Lower leg skin (tissue), 4 donors: Measurements from ENCODE around the gene E2F7. TPM values are rescaled to one million over a fixed set of nuclear protein-coding genes. Genes with fewer than 3 reads are reported as not detected.

ENCODE experiments used
- DNase-seq, 2 donors: peaks; one replicate each; pipeline ENCODE4 v3.0.0-alpha.2; 2019; ENCODE audit warnings: low spot score in 2 of 2
- H3K4me3 ChIP-seq: fragments of 200-600 bp; sonication (generic); 2 replicates; pipeline ENCODE4 v1.5.1; 2017; ENCODE audit warnings: mild to moderate bottlenecking, low read depth; ENCODE audit not compliant: poor library complexity, severe bottlenecking
- POLR2A ChIP-seq, 2 donors: fragments of 450-650 bp; IDR thresholded peaks; one replicate each; pipeline ENCODE4 v1.6.1; 2016 to 2017; ENCODE audit warnings: antibody characterized with exemption in 2 of 2, mild to moderate bottlenecking in 1 of 2, moderate library complexity in 1 of 2
- WGBS, 2 donors: methylation state at CpG; one replicate each; pipeline ENCODE4 v1.1.5; 2018; 5-methylcytosine and 5-hydroxymethylcytosine counted together
- intact Hi-C: fragments of 100-400 bp; cut with DNase I; formaldehyde crosslinking; loops from one replicate; pipeline ENCODE4 v1.15.0; 2023; ENCODE audit warnings: low total_unique reads
- total RNA-seq, 4 donors: library from RNA; depleted of rRNA; stranded (reverse); fragments of >200 nt; gene quantifications; one replicate each; pipeline ENCODE4 v1.1.0, GENCODE V29; 2016
- TF ChIP-seq, protein P1 (sequence below), 3 donors: fragments of 450-650 bp; IDR thresholded peaks; one replicate each; pipeline ENCODE4 v1.5.1; 2016; ENCODE audit warnings: antibody characterized with exemption in 3 of 3, mild to moderate bottlenecking in 3 of 3, moderate library complexity in 2 of 3

The E2F7 gene
- total RNA-seq, 4 donors from 2014 or later: 0.71 to 2.0 (median 1.5) TPM

- no peak for DNase-seq
- 82 to 88% methylated on average over 3 of the region's 3 CpGs for WGBS, 2 donors
- intact Hi-C loops: no loop called here
- H3K4me3 ChIP-seq: no peak overlapping the region
- TF ChIP-seq POLR2A (IDR thresholded peaks at IDR 0.05): no peak
- TF ChIP-seq, protein P1, sequence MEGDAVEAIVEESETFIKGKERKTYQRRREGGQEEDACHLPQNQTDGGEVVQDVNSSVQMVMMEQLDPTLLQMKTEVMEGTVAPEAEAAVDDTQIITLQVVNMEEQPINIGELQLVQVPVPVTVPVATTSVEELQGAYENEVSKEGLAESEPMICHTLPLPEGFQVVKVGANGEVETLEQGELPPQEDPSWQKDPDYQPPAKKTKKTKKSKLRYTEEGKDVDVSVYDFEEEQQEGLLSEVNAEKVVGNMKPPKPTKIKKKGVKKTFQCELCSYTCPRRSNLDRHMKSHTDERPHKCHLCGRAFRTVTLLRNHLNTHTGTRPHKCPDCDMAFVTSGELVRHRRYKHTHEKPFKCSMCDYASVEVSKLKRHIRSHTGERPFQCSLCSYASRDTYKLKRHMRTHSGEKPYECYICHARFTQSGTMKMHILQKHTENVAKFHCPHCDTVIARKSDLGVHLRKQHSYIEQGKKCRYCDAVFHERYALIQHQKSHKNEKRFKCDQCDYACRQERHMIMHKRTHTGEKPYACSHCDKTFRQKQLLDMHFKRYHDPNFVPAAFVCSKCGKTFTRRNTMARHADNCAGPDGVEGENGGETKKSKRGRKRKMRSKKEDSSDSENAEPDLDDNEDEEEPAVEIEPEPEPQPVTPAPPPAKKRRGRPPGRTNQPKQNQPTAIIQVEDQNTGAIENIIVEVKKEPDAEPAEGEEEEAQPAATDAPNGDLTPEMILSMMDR (IDR thresholded peaks at IDR 0.05): no peak
Measured at GRCh38 chr12:77072833-77073495, 7.6 kb upstream of the E2F7 start.

DNA sequence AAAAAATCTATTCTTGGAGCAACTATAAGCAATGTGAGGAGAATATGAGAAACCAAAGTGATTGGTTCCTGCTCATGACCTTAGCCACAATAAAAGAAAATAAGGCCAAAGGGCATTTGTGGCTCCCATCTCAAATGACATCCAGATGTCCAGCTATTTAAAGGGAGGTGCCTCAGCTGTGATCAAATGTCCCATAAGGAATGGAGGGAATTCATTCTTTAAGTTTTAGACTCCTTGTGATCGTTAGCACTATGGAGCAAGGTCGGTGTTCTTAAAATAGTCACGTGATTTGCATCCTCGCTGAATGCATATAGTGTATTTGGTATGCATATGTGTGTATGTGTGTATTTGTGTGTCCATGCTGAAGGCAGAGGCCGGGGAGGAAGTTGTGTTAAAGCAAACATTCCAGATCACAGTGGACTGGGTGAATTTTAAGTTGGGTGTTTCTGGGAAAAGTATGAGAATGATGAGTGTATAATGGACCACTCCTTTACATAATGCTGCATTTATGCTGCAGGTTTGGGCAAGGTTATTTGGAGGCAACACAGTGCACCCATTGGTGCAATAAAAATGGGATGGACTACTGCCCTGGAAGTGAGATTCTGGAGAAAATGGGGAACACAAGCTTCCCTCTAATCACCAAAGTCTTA is 5.6 kb upstream of the E2F7 start:
- no peak for TF ChIP-seq POLR2A (IDR thresholded peaks at IDR 0.05)
- TF ChIP-seq, protein P1 (IDR thresholded peaks at IDR 0.05): no peak
- 76 to 85% methylated on average over 5 of the region's 5 CpGs for WGBS, 2 donors
- intact Hi-C loops: no loop called here
- no peak overlapping the region for H3K4me3 ChIP-seq
- no peak for DNase-seq

DNA sequence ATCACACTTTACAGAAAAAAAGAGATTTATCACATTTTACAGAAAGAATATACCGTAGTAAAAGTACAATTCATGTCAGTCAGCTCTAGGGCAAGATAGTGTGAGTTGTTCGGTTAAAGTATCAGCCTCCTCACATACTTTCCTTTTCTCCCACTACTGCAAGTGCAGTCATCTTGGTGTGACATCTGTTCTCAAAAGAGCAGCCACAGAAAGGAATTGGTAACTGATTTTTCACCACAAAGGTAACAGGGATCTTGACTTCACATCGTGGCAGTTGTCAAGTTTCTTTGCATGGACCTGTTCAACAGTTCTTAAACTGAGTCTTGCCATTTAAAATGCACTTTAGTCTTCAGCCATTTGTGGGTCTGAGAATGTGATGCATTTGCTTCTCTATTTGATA is 5.0 kb upstream of the E2F7 start:
- WGBS, 2 donors: 62 to 68% methylated on average over 3 of the region's 3 CpGs
- intact Hi-C loops: no loop called here
- H3K4me3 ChIP-seq: no peak overlapping the region
- DNase-seq: no peak
- TF ChIP-seq, protein P1 (IDR thresholded peaks at IDR 0.05): no peak
- no peak for TF ChIP-seq POLR2A (IDR thresholded peaks at IDR 0.05)

GRCh38 chr12:77064896-77065360 is 441 bp downstream of the E2F7 start:
- WGBS, 2 donors: 3% methylated on average over 8 of the region's 24 CpGs
- TF ChIP-seq, protein P1 (IDR thresholded peaks at IDR 0.05): no peak
- TF ChIP-seq POLR2A (IDR thresholded peaks at IDR 0.05): no peak
- intact Hi-C loops: loop anchor here (10.0 kb wide), 1 partner anchor 260 kb away; no protein-coding TSS in a partner anchor

DNA sequence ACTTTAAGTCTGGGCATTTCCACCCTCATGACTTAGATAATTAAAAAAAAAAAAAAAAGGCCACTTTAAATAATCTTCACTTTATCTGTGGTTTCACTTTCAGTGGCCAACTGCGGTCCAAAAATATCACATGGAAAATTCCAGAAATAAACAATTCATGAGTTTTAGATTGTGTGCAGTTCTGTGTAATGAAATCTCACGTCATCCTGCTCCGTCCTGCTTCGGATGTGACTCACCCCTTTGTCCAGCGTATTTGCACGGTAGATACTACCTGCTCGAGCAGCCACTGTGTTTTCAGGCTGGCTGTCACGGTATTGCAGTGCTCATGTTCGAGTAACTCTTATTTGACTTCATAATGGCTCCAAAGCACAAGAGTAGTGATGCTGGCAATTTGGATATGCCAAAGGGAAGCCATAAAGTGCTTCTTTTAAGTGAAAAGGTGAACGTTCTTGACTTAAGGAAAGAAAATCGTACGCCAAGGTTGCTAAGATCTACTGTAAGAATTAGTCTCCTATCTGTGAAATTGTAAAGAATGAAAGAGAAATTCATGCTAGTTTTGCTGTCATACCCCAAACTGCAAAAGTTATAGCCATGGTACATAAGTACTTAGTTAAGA is 2.4 kb downstream of the E2F7 start:
- intact Hi-C loops: loop anchor here (10.0 kb wide), 1 partner anchor 262 kb away; no protein-coding TSS in a partner anchor
- TF ChIP-seq, protein P1 (IDR thresholded peaks at IDR 0.05): no peak
- TF ChIP-seq POLR2A (IDR thresholded peaks at IDR 0.05): no peak
- WGBS, 2 donors: 76 to 81% methylated on average over 12 of the region's 12 CpGs
- no peak for DNase-seq
- no peak overlapping the region for H3K4me3 ChIP-seq

More at GRCh38 chr12:77064896-77065360, 441 bp downstream of the E2F7 start:
- peak in 1 of 2 donors; percentile 86 for DNase-seq
- H3K4me3 ChIP-seq: peak overlapping the region; percentile 69
